ENCODE data around the gene GORASP2. TPM values are rescaled to one million over a fixed set of nuclear protein-coding genes. Genes with fewer than 3 reads are reported as not detected.
A peak's percentile ranks its signal among the peaks of the same experiment; 100 is the strongest.

Gene GORASP2
- total RNA-seq, 2 experiments from 2014 or later = 87.3 to 95.7 TPM

DNA sequence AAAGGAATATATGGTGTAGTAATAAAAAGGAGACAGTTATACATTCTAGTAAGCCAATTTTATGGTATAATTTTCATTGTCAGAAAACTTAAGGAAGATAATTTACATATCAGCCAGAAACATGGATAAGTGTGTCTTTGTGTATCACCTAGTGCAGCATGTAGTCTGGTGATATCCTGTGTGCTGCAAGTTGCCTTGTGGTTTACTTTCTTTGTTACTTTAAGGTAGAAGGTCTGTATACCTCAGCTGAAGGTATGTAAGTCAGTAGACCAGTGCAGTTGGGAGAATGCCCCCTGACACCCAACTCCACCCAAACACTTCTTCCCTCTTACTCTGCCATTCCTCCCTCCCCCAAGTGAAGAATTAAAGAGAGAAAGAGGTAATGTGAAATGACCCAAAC, 11.0 kb downstream of the GORASP2 start:
- Histone ChIP-seq H3K36me3 (ENCODE audit: insufficient read depth, low read length) (peaks cover 20% of the 10 kb centered on the region), H3K4me3 (ENCODE audit: low read length) (no peak overlapping the region), H3K27me3 (ENCODE audit: control insufficient read depth in 1 of 2, insufficient read depth in 2 of 2, low read length in 2 of 2) (no peaks in the 10 kb centered on the region), H3K4me1 (ENCODE audit: insufficient read depth, low read length) (peaks cover 6% of the 10 kb centered on the region), H3K27ac (ENCODE audit: low read depth in 1 of 2, low read length in 2 of 2) (no peak overlapping the region), H3K9me3 (ENCODE audit: control insufficient read depth in 1 of 2, insufficient read depth in 1 of 2, low read length in 2 of 2) (no peaks in the 10 kb centered on the region)
- H3K9me3 Mint-ChIP-seq = no peaks in the 10 kb centered on the region
- intact Hi-C loops (cut with DNase I, micrococcal nuclease) = no loop called here
- no peak overlapping the region for H3K27ac Mint-ChIP-seq
- DNase-seq = peak in 1 of 14 experiments; percentile 5
- ChIA-PET POLR2A (no interaction called here), CTCF (interaction anchor here (2.5 kb wide), 1 partner anchor 11 kb away, joined by 14 read pairs; the partner anchor contains the start of gene GORASP2)
- TF ChIP-seq, protein P1, sequence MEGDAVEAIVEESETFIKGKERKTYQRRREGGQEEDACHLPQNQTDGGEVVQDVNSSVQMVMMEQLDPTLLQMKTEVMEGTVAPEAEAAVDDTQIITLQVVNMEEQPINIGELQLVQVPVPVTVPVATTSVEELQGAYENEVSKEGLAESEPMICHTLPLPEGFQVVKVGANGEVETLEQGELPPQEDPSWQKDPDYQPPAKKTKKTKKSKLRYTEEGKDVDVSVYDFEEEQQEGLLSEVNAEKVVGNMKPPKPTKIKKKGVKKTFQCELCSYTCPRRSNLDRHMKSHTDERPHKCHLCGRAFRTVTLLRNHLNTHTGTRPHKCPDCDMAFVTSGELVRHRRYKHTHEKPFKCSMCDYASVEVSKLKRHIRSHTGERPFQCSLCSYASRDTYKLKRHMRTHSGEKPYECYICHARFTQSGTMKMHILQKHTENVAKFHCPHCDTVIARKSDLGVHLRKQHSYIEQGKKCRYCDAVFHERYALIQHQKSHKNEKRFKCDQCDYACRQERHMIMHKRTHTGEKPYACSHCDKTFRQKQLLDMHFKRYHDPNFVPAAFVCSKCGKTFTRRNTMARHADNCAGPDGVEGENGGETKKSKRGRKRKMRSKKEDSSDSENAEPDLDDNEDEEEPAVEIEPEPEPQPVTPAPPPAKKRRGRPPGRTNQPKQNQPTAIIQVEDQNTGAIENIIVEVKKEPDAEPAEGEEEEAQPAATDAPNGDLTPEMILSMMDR (IDR thresholded peaks at IDR 0.05) = no peak
- H3K4me1 Mint-ChIP-seq (ENCODE audit: low read depth) = peaks cover 84% of the 10 kb centered on the region
- H3K36me3 Mint-ChIP-seq (ENCODE audit: low read depth) = peaks cover 61% of the 10 kb centered on the region
- no peaks in the 10 kb centered on the region for H3K27me3 Mint-ChIP-seq
- H3K4me3 Mint-ChIP-seq = no peak overlapping the region
- no peak for ATAC-seq (ENCODE audit: poor library complexity)

- Histone ChIP-seq H3K27me3 (ENCODE audit: control insufficient read depth in 1 of 2, insufficient read depth in 2 of 2, low read length in 2 of 2) (no peaks in the 10 kb centered on the region), H3K36me3 (ENCODE audit: insufficient read depth, low read length) (peaks cover 5% of the 10 kb centered on the region), H3K4me3 (ENCODE audit: low read length) (no peak overlapping the region), H3K9me3 (ENCODE audit: control insufficient read depth in 1 of 2, insufficient read depth in 1 of 2, low read length in 2 of 2) (no peaks in the 10 kb centered on the region), H3K4me1 (ENCODE audit: insufficient read depth, low read length) (peaks cover 4% of the 10 kb centered on the region), H3K27ac (ENCODE audit: low read depth in 1 of 2, low read length in 2 of 2) (no peak overlapping the region)
- DNase-seq = no peak
- TF ChIP-seq, protein P1 (IDR thresholded peaks at IDR 0.05) = no peak
- no peaks in the 10 kb centered on the region for H3K27me3 Mint-ChIP-seq
- intact Hi-C loops (cut with DNase I, micrococcal nuclease) = no loop called here
- ATAC-seq (ENCODE audit: poor library complexity) = no peak
- no peak overlapping the region for H3K27ac Mint-ChIP-seq
- H3K36me3 Mint-ChIP-seq (ENCODE audit: low read depth) = peaks cover 56% of the 10 kb centered on the region
- no peaks in the 10 kb centered on the region for H3K9me3 Mint-ChIP-seq
- ChIA-PET POLR2A (no interaction called here), CTCF (interaction anchor here (7.0 kb wide), 1 partner anchor 14 kb away, joined by 30 read pairs; the partner anchor contains the start of gene GORASP2)
- H3K4me3 Mint-ChIP-seq = no peak overlapping the region
- H3K4me1 Mint-ChIP-seq (ENCODE audit: low read depth) = peaks cover 80% of the 10 kb centered on the region
These were observed 13.6 kb downstream of the GORASP2 start for GRCh38 chr2:170942615-170943014.

- H3K4me3 Mint-ChIP-seq = no peak overlapping the region
- DNase-seq (no peak), ATAC-seq (ENCODE audit: poor library complexity) (no peak)
- ChIA-PET CTCF (interaction anchor here (0.9 to 7.0 kb wide), 2 partner anchors 9 to 14 kb away, joined by 4 to 30 read pairs; partner anchors contain the start of gene GORASP2), POLR2A (no interaction called here)
- H3K9me3 Mint-ChIP-seq = no peaks in the 10 kb centered on the region
- H3K36me3 Mint-ChIP-seq (ENCODE audit: low read depth) = peaks cover 56% of the 10 kb centered on the region
- intact Hi-C loops (cut with DNase I, micrococcal nuclease) = no loop called here
- no peak overlapping the region for H3K4me3 ChIP-seq (ENCODE audit: low read length)
- no peak overlapping the region for H3K27ac Mint-ChIP-seq
- no peaks in the 10 kb centered on the region for H3K9me3 ChIP-seq (ENCODE audit: control insufficient read depth in 1 of 2, insufficient read depth in 1 of 2, low read length in 2 of 2)
- TF ChIP-seq, protein P1 (IDR thresholded peaks at IDR 0.05) = no peak
- peaks cover 4% of the 10 kb centered on the region for H3K36me3 ChIP-seq (ENCODE audit: insufficient read depth, low read length)
- H3K27me3 Mint-ChIP-seq = no peaks in the 10 kb centered on the region
- H3K27ac ChIP-seq (ENCODE audit: low read depth in 1 of 2, low read length in 2 of 2) = no peak overlapping the region
- H3K4me1 ChIP-seq (ENCODE audit: insufficient read depth, low read length) = peaks cover 4% of the 10 kb centered on the region
- no peaks in the 10 kb centered on the region for H3K27me3 ChIP-seq (ENCODE audit: control insufficient read depth in 1 of 2, insufficient read depth in 2 of 2, low read length in 2 of 2)
- peaks cover 76% of the 10 kb centered on the region for H3K4me1 Mint-ChIP-seq (ENCODE audit: low read depth)
These were observed 14.0 kb downstream of the GORASP2 start for GRCh38 chr2:170943041-170943440.

All from CD4-positive, alpha-beta T cell (primary cell).